GM12865 (cell line): ENCODE results near the gene PARP6.

Source experiments
- DNase-seq: peaks from one replicate; pipeline ENCODE4 v3.0.0; 2010; ENCODE audit warnings: low read depth
- H3K4me3 ChIP-seq: 2 replicates; pipeline ENCODE4 v1.5.1; 2011; ENCODE audit warnings: mild to moderate bottlenecking, low read depth, low read length, control low read depth
- CTCF ChIP-seq: IDR thresholded peaks from 2 replicates; pipeline ENCODE4 v1.5.1; 2011; ENCODE audit warnings: low read length, control low read depth, low read depth, inconsistent platforms; ENCODE audit not compliant: insufficient read depth; ENCODE audit errors: missing control alignments

The PARP6 gene

GRCh38 chr15:72289597-72290325, 17.4 kb upstream of the PARP6 start:
- no peak overlapping the region for H3K4me3 ChIP-seq
- no peak for DNase-seq
- no peak for TF ChIP-seq CTCF

GRCh38 chr15:72288796-72289596, 16.6 kb upstream of the PARP6 start:
- no peak for TF ChIP-seq CTCF
- H3K4me3 ChIP-seq: no peak overlapping the region

GRCh38 chr15:72285927-72286516, 13.7 kb upstream of the PARP6 start:
- H3K4me3 ChIP-seq: no peak overlapping the region
- TF ChIP-seq CTCF: peak; percentile 51
- peak; percentile 28 for DNase-seq

More at GRCh38 chr15:72288796-72289596, 16.6 kb upstream of the PARP6 start:
- DNase-seq: no peak

DNA sequence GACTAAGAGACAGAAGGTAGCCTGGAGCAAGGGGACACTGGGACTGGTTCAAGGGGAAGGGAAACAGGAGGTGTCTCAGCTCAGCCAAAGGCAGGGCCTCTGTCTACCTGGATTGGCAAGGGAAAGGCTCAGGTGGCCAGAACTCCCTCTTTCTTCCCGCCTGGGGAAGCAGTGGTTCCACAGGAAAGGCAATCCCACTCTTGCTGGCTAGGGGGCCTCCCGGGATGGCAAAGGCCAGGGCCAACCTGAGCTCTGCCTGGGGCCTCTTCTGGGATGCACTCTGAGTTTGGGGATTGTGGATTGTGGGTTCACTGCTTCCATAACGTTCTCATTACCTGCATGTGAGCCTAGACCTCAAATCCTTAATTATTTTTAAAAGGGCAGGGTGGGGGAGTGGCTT, 13.0 kb upstream of the PARP6 start:
- TF ChIP-seq CTCF: no peak
- H3K4me3 ChIP-seq: no peak overlapping the region
- no peak for DNase-seq

DNA sequence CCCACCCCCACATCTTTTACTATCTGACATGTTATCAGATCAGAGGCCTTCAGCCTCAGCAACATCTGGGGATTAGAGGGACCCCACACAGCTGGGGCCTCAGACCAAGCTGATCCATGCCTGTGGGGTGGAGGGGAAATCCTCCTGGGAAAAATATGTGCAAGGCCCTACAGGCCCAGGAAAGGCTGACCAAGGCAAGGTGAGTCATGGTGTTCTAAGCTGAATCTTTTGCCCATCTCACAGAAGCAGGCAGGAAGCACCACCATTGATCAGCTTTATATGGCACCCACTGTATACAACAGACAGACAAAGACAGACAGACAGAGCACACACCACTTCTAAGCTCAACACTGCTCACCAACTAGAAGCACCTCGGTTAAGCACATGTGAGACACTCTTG, 12.4 kb upstream of the PARP6 start:
- no peak overlapping the region for H3K4me3 ChIP-seq
- TF ChIP-seq CTCF: no peak
- no peak for DNase-seq

GRCh38 chr15:72281713-72282112, 9.4 kb upstream of the PARP6 start:
- H3K4me3 ChIP-seq: no peak overlapping the region
- DNase-seq: peak; percentile 73
- no peak for TF ChIP-seq CTCF
